ENCODE measurements around the gene ROBO1. TPM values are rescaled to one million over a fixed set of nuclear protein-coding genes. Genes with fewer than 3 reads are reported as not detected.
"Not testable (repeated sequence)": the region's sequence is repeated elsewhere in the genome, so short reads cannot be mapped to it uniquely, and the experiment has no call there.

The ROBO1 gene
- total RNA-seq, 1 donor, result 0.42 TPM

- Histone ChIP-seq H3K4me1 (ENCODE audit: insufficient read depth, low read length) (no peaks in the 10 kb centered on the region), H3K4me3 (ENCODE audit: low read length) (no peak overlapping the region), H3K9me3 (ENCODE audit: low read depth, low read length) (no peaks in the 10 kb centered on the region), H3K27me3 (ENCODE audit: insufficient read depth, low read length) (no peaks in the 10 kb centered on the region)
Measured at GRCh38 chr3:78734048-78734637, 1033.7 kb downstream of the ROBO1 start.

GRCh38 chr3:78732893-78733292 is 1034.9 kb downstream of the ROBO1 start:
- H3K4me3 ChIP-seq (ENCODE audit: low read length), result no peak overlapping the region
- H3K9me3 ChIP-seq (ENCODE audit: low read depth, low read length), result no peaks in the 10 kb centered on the region
- no peaks in the 10 kb centered on the region for H3K27me3 ChIP-seq (ENCODE audit: insufficient read depth, low read length)
- H3K4me1 ChIP-seq (ENCODE audit: insufficient read depth, low read length), result no peaks in the 10 kb centered on the region

- no peaks in the 10 kb centered on the region for H3K4me1 ChIP-seq (ENCODE audit: insufficient read depth, low read length)
- no peak overlapping the region for H3K4me3 ChIP-seq (ENCODE audit: low read length)
- no peaks in the 10 kb centered on the region for H3K27me3 ChIP-seq (ENCODE audit: insufficient read depth, low read length)
Measured at GRCh38 chr3:78732471-78732870, 1035.3 kb downstream of the ROBO1 start.

GRCh38 chr3:78729946-78730345 is 1037.9 kb downstream of the ROBO1 start:
- no peaks in the 10 kb centered on the region for H3K27me3 ChIP-seq (ENCODE audit: insufficient read depth, low read length)
- no peak overlapping the region for H3K4me3 ChIP-seq (ENCODE audit: low read length)
- no peaks in the 10 kb centered on the region for H3K4me1 ChIP-seq (ENCODE audit: insufficient read depth, low read length)
- no peaks in the 10 kb centered on the region for H3K9me3 ChIP-seq (ENCODE audit: low read depth, low read length)

More at GRCh38 chr3:78732471-78732870, 1035.3 kb downstream of the ROBO1 start:
- H3K9me3 ChIP-seq (ENCODE audit: low read depth, low read length), result no peaks in the 10 kb centered on the region

- H3K27me3 ChIP-seq (ENCODE audit: insufficient read depth, low read length), result no peaks in the 10 kb centered on the region
- H3K9me3 ChIP-seq (ENCODE audit: low read depth, low read length), result no peaks in the 10 kb centered on the region
- no peak overlapping the region for H3K4me3 ChIP-seq (ENCODE audit: low read length)
- H3K4me1 ChIP-seq (ENCODE audit: insufficient read depth, low read length), result no peaks in the 10 kb centered on the region
Measured at GRCh38 chr3:78728406-78729145, 1039.2 kb downstream of the ROBO1 start.

- H3K4me3 ChIP-seq (ENCODE audit: low read length), result no peak overlapping the region
- H3K4me1 ChIP-seq (ENCODE audit: insufficient read depth, low read length), result no peaks in the 10 kb centered on the region
- no peaks in the 10 kb centered on the region for H3K27me3 ChIP-seq (ENCODE audit: insufficient read depth, low read length)
- H3K9me3 ChIP-seq (ENCODE audit: low read depth, low read length), result no peaks in the 10 kb centered on the region
Measured at GRCh38 chr3:78726545-78726944, 1041.3 kb downstream of the ROBO1 start.

- Histone ChIP-seq H3K27me3 (ENCODE audit: insufficient read depth, low read length) (no peaks in the 10 kb centered on the region), H3K4me1 (ENCODE audit: insufficient read depth, low read length) (no peaks in the 10 kb centered on the region), H3K4me3 (ENCODE audit: low read length) (no peak overlapping the region), H3K9me3 (ENCODE audit: low read depth, low read length) (no peaks in the 10 kb centered on the region)
Measured at GRCh38 chr3:78725703-78726246, 1042.0 kb downstream of the ROBO1 start.

- Histone ChIP-seq H3K9me3 (ENCODE audit: low read depth, low read length) (no peaks in the 10 kb centered on the region), H3K27me3 (ENCODE audit: insufficient read depth, low read length) (no peaks in the 10 kb centered on the region), H3K4me1 (ENCODE audit: insufficient read depth, low read length) (no peaks in the 10 kb centered on the region), H3K4me3 (ENCODE audit: low read length) (no peak overlapping the region)
Measured at GRCh38 chr3:78724859-78725258, 1042.9 kb downstream of the ROBO1 start.

- H3K9me3 ChIP-seq (ENCODE audit: low read depth, low read length); H3K4me1 ChIP-seq (ENCODE audit: insufficient read depth, low read length); H3K4me3 ChIP-seq (ENCODE audit: low read length); H3K27me3 ChIP-seq (ENCODE audit: insufficient read depth, low read length): not testable (repeated sequence)
Measured at GRCh38 chr3:78724364-78724763, 1043.4 kb downstream of the ROBO1 start.

GRCh38 chr3:78721771-78722543 is 1045.8 kb downstream of the ROBO1 start:
- Histone ChIP-seq H3K9me3 (ENCODE audit: low read depth, low read length) (no peaks in the 10 kb centered on the region), H3K27me3 (ENCODE audit: insufficient read depth, low read length) (no peaks in the 10 kb centered on the region), H3K4me1 (ENCODE audit: insufficient read depth, low read length) (no peaks in the 10 kb centered on the region), H3K4me3 (ENCODE audit: low read length) (no peak overlapping the region)

GRCh38 chr3:78718707-78719106 is 1049.1 kb downstream of the ROBO1 start:
- H3K9me3 ChIP-seq (ENCODE audit: low read depth, low read length), result no peaks in the 10 kb centered on the region
- no peaks in the 10 kb centered on the region for H3K4me1 ChIP-seq (ENCODE audit: insufficient read depth, low read length)
- H3K4me3 ChIP-seq (ENCODE audit: low read length), result no peak overlapping the region
- H3K27me3 ChIP-seq (ENCODE audit: insufficient read depth, low read length), result no peaks in the 10 kb centered on the region

- no peaks in the 10 kb centered on the region for H3K4me1 ChIP-seq (ENCODE audit: insufficient read depth, low read length)
- no peak overlapping the region for H3K4me3 ChIP-seq (ENCODE audit: low read length)
- no peaks in the 10 kb centered on the region for H3K27me3 ChIP-seq (ENCODE audit: insufficient read depth, low read length)
- no peaks in the 10 kb centered on the region for H3K9me3 ChIP-seq (ENCODE audit: low read depth, low read length)
Measured at GRCh38 chr3:78717041-78717440, 1050.8 kb downstream of the ROBO1 start.

- Histone ChIP-seq H3K4me1 (ENCODE audit: insufficient read depth, low read length) (no peaks in the 10 kb centered on the region), H3K4me3 (ENCODE audit: low read length) (no peak overlapping the region), H3K27me3 (ENCODE audit: insufficient read depth, low read length) (no peaks in the 10 kb centered on the region), H3K9me3 (ENCODE audit: low read depth, low read length) (no peaks in the 10 kb centered on the region)
Measured at GRCh38 chr3:78712941-78713340, 1054.9 kb downstream of the ROBO1 start.

- H3K9me3 ChIP-seq (ENCODE audit: low read depth, low read length), result no peaks in the 10 kb centered on the region
- H3K4me3 ChIP-seq (ENCODE audit: low read length), result no peak overlapping the region
- H3K4me1 ChIP-seq (ENCODE audit: insufficient read depth, low read length), result no peaks in the 10 kb centered on the region
- no peaks in the 10 kb centered on the region for H3K27me3 ChIP-seq (ENCODE audit: insufficient read depth, low read length)
Measured at GRCh38 chr3:78712270-78712669, 1055.5 kb downstream of the ROBO1 start.

- Histone ChIP-seq H3K9me3 (ENCODE audit: low read depth, low read length) (no peaks in the 10 kb centered on the region), H3K4me1 (ENCODE audit: insufficient read depth, low read length) (no peaks in the 10 kb centered on the region), H3K4me3 (ENCODE audit: low read length) (no peak overlapping the region), H3K27me3 (ENCODE audit: insufficient read depth, low read length) (no peaks in the 10 kb centered on the region)
Measured at GRCh38 chr3:78708565-78709073, 1059.2 kb downstream of the ROBO1 start.
